GM12872 (cell line): ENCODE measurements around the gene PDE8A.

Experiments used
- CTCF ChIP-seq: IDR thresholded peaks from 3 replicates; pipeline ENCODE4 v1.5.1; 2011; ENCODE audit warnings: low read depth, mild to moderate bottlenecking, low read length, moderate library complexity; ENCODE audit not compliant: insufficient read depth

The PDE8A gene

GRCh38 chr15:84975871-84976351 lies 5.7 kb upstream of the PDE8A start:
- no peak for TF ChIP-seq CTCF

- TF ChIP-seq CTCF: no peak
These were observed 4.8 kb upstream of the PDE8A start for GRCh38 chr15:84976746-84977345.

- TF ChIP-seq CTCF: no peak
These were observed 2.0 kb upstream of the PDE8A start for GRCh38 chr15:84979651-84980050.

- no peak for TF ChIP-seq CTCF
These were observed 1.2 kb upstream of the PDE8A start for GRCh38 chr15:84980196-84981053.

- TF ChIP-seq CTCF: no peak
These were observed 474 bp upstream of the PDE8A start for GRCh38 chr15:84981054-84981710.

GRCh38 chr15:84982301-84982920 lies 755 bp downstream of the PDE8A start:
- TF ChIP-seq CTCF: no peak

- TF ChIP-seq CTCF: no peak
These were observed 1.6 kb downstream of the PDE8A start for GRCh38 chr15:84983294-84983693.
